ENCODE results near the gene TMEM134. TPM values are rescaled to one million over a fixed set of nuclear protein-coding genes. Genes with fewer than 3 reads are reported as not detected.

Gene TMEM134
- total RNA-seq, 2 experiments from 2014 or later: 49.9 to 52.4 TPM

- no peaks in the 10 kb centered on the region for H3K36me3 ChIP-seq (ENCODE audit: insufficient read depth, low read length)
- TF ChIP-seq CTCF (IDR thresholded peaks at IDR 0.05): no peak
- CTCF ChIA-PET: interaction anchor here (1.4 kb wide), 1 partner anchor 92 kb away, joined by 3 read pairs; no protein-coding TSS in a partner anchor
- no peaks in the 10 kb centered on the region for H3K9me3 Mint-ChIP-seq
- peaks cover 91% of the 10 kb centered on the region for H3K4me1 ChIP-seq (ENCODE audit: insufficient read depth, low read length)
- DNase-seq (no peak), ATAC-seq (ENCODE audit: poor library complexity) (no peak)
- intact Hi-C loops (cut with DNase I, micrococcal nuclease): no loop called here
- H3K4me3 Mint-ChIP-seq: peak overlapping the region; percentile 82
- no peak overlapping the region for H3K4me3 ChIP-seq (ENCODE audit: low read length)
- H3K4me1 Mint-ChIP-seq (ENCODE audit: low read depth): peaks cover 81% of the 10 kb centered on the region
- no peaks in the 10 kb centered on the region for H3K27me3 Mint-ChIP-seq
- no peaks in the 10 kb centered on the region for H3K9me3 ChIP-seq (ENCODE audit: control insufficient read depth in 1 of 2, insufficient read depth in 1 of 2, low read length in 2 of 2)
- no peaks in the 10 kb centered on the region for H3K27me3 ChIP-seq (ENCODE audit: control insufficient read depth in 1 of 2, insufficient read depth in 2 of 2, low read length in 2 of 2)
- H3K27ac Mint-ChIP-seq: peak overlapping the region; percentile 98
- peaks cover 16% of the 10 kb centered on the region for H3K36me3 Mint-ChIP-seq (ENCODE audit: low read depth)
- POLR2A ChIA-PET: interaction anchor here (0.8 to 4.4 kb wide), 6 partner anchors 9 to 39 kb away, joined by 3 to 21 read pairs (median 7); partner anchors contain the start of genes RPS6KB2 and TBC1D10C
- peak overlapping the region; percentile 22 to 37 for H3K27ac ChIP-seq (ENCODE audit: low read depth in 1 of 2, low read length in 2 of 2)
Measured at GRCh38 chr11:67442504-67443404, 26.3 kb downstream of the TMEM134 start.

GRCh38 chr11:67441731-67442351, 27.2 kb downstream of the TMEM134 start:
- Mint-ChIP-seq H3K4me1 (ENCODE audit: low read depth) (peaks cover 74% of the 10 kb centered on the region), H3K27me3 (no peaks in the 10 kb centered on the region), H3K9me3 (no peaks in the 10 kb centered on the region), H3K27ac (peak overlapping the region; percentile 98), H3K4me3 (peak overlapping the region; percentile 82), H3K36me3 (ENCODE audit: low read depth) (peaks cover 25% of the 10 kb centered on the region)
- H3K4me1 ChIP-seq (ENCODE audit: insufficient read depth, low read length): peaks cover 82% of the 10 kb centered on the region
- no peaks in the 10 kb centered on the region for H3K27me3 ChIP-seq (ENCODE audit: control insufficient read depth in 1 of 2, insufficient read depth in 2 of 2, low read length in 2 of 2)
- ATAC-seq (ENCODE audit: poor library complexity) (peak; percentile 12), DNase-seq (peak in 2 of 14 experiments; percentile 64 to 71)
- H3K27ac ChIP-seq (ENCODE audit: low read depth in 1 of 2, low read length in 2 of 2): peak overlapping the region; percentile 0 to 94
- H3K36me3 ChIP-seq (ENCODE audit: insufficient read depth, low read length): no peaks in the 10 kb centered on the region
- intact Hi-C loops (cut with DNase I, micrococcal nuclease): no loop called here
- no peak for TF ChIP-seq CTCF (IDR thresholded peaks at IDR 0.05)
- ChIA-PET CTCF (interaction anchor here (1.6 kb wide), 1 partner anchor 40 kb away, joined by 6 read pairs; the partner anchor contains the start of gene PPP1CA), POLR2A (interaction anchor here (1.2 to 17.7 kb wide), 9 partner anchors 12 to 202 kb away, joined by 3 to 411 read pairs (median 6); partner anchors contain the start of genes AIP, CABP4, CARNS1 and GPR152)
- no peak overlapping the region for H3K4me3 ChIP-seq (ENCODE audit: low read length)
- no peaks in the 10 kb centered on the region for H3K9me3 ChIP-seq (ENCODE audit: control insufficient read depth in 1 of 2, insufficient read depth in 1 of 2, low read length in 2 of 2)

GRCh38 chr11:67441098-67441563, 27.9 kb downstream of the TMEM134 start:
- peak in 1 of 14 experiments; percentile 60 for DNase-seq
- CTCF ChIA-PET: interaction anchor here (0.8 to 1.6 kb wide), 3 partner anchors 21 to 90 kb away, joined by 3 to 6 read pairs (median 4); partner anchors contain the start of gene PPP1CA
- no peak for ATAC-seq (ENCODE audit: poor library complexity)

More at GRCh38 chr11:67441098-67441563, 27.9 kb downstream of the TMEM134 start:
- H3K4me1 Mint-ChIP-seq (ENCODE audit: low read depth): peaks cover 72% of the 10 kb centered on the region
- H3K4me3 Mint-ChIP-seq: peak overlapping the region; percentile 66
- no peak for TF ChIP-seq CTCF (IDR thresholded peaks at IDR 0.05)
- Histone ChIP-seq H3K4me3 (ENCODE audit: low read length) (no peak overlapping the region), H3K27me3 (ENCODE audit: control insufficient read depth in 1 of 2, insufficient read depth in 2 of 2, low read length in 2 of 2) (no peaks in the 10 kb centered on the region), H3K27ac (ENCODE audit: low read depth in 1 of 2, low read length in 2 of 2) (peak overlapping the region in 1 of 2 donors; percentile 94), H3K36me3 (ENCODE audit: insufficient read depth, low read length) (peaks cover 1% of the 10 kb centered on the region), H3K4me1 (ENCODE audit: insufficient read depth, low read length) (peaks cover 79% of the 10 kb centered on the region), H3K9me3 (ENCODE audit: control insufficient read depth in 1 of 2, insufficient read depth in 1 of 2, low read length in 2 of 2) (no peaks in the 10 kb centered on the region)
- intact Hi-C loops (cut with DNase I, micrococcal nuclease): no loop called here
- H3K9me3 Mint-ChIP-seq: no peaks in the 10 kb centered on the region
- peak overlapping the region; percentile 98 for H3K27ac Mint-ChIP-seq
- POLR2A ChIA-PET: interaction anchor here (1.2 to 17.7 kb wide), 10 partner anchors 12 to 201 kb away, joined by 3 to 411 read pairs (median 6); partner anchors contain the start of genes AIP, CABP4, CARNS1 and GPR152
- H3K36me3 Mint-ChIP-seq (ENCODE audit: low read depth): peaks cover 30% of the 10 kb centered on the region
- H3K27me3 Mint-ChIP-seq: no peaks in the 10 kb centered on the region

Data from CD4-positive, alpha-beta T cell (primary cell).